NCI-H446 treated with DMSO at 0.1 percent for 48 hours (cell line): ENCODE measurements around the gene TLN1.

Source experiments
- DNase-seq: peaks from one replicate; lab custom pipeline; 2025; lab: John Stamatoyannopoulos, UW

The TLN1 gene

GRCh38 chr9:35750256-35750531 lies 18.2 kb upstream of the TLN1 start:
- no peak for DNase-seq

GRCh38 chr9:35749515-35750255 lies 17.7 kb upstream of the TLN1 start:
- DNase-seq = no peak

GRCh38 chr9:35748858-35749514 lies 17.0 kb upstream of the TLN1 start, which contains the start of the genes GBA2 and RGP1:
TSS of gene GBA2 (minus strand) at chr9:35749228. CDS start at chr9:35748704, 524 bp downstream.
TSS of gene RGP1 (plus strand) at chr9:35749287. CDS start at chr9:35749756, 469 bp downstream.
- DNase-seq = peak; percentile 24

GRCh38 chr9:35748242-35748857 lies 16.4 kb upstream of the TLN1 start:
- DNase-seq = no peak

GRCh38 chr9:35746583-35746982 lies 14.6 kb upstream of the TLN1 start:
- no peak for DNase-seq

- no peak for DNase-seq
These were observed 13.6 kb upstream of the TLN1 start for GRCh38 chr9:35745569-35745968.

GRCh38 chr9:35743880-35744518 lies 12.0 kb upstream of the TLN1 start:
- no peak for DNase-seq

GRCh38 chr9:35743452-35743851 lies 11.5 kb upstream of the TLN1 start:
- DNase-seq = no peak

- DNase-seq = no peak
These were observed 9.7 kb upstream of the TLN1 start for GRCh38 chr9:35741740-35742139.

GRCh38 chr9:35740243-35740642 lies 8.2 kb upstream of the TLN1 start:
- DNase-seq = no peak

- DNase-seq = no peak
These were observed 6.9 kb upstream of the TLN1 start for GRCh38 chr9:35738924-35739323.

GRCh38 chr9:35738186-35738585 lies 6.2 kb upstream of the TLN1 start:
- DNase-seq = no peak

- DNase-seq = no peak
These were observed 5.1 kb upstream of the TLN1 start for GRCh38 chr9:35737143-35737542.

- peak; percentile 6 for DNase-seq
These were observed 4.2 kb upstream of the TLN1 start for GRCh38 chr9:35736201-35736633.

GRCh38 chr9:35734096-35734495 lies 2.1 kb upstream of the TLN1 start:
- DNase-seq = no peak

GRCh38 chr9:35732800-35733541 lies 976 bp upstream of the TLN1 start:
- DNase-seq = no peak

GRCh38 chr9:35731415-35732184 lies 395 bp downstream of the TLN1 start:
- DNase-seq = no peak

- no peak for DNase-seq
These were observed 1.5 kb downstream of the TLN1 start for GRCh38 chr9:35730486-35730854.

GRCh38 chr9:35729700-35730485 lies 2.1 kb downstream of the TLN1 start:
- DNase-seq = peak; percentile 7

GRCh38 chr9:35729101-35729500 lies 2.9 kb downstream of the TLN1 start:
- no peak for DNase-seq
